GM12874 (cell line): Measurements from ENCODE around the gene PGGT1B.

Source experiments
- TF ChIP-seq, protein P1 (sequence below): IDR thresholded peaks from 2 replicates; pipeline ENCODE4 v1.5.1; 2011; ENCODE audit warnings: low read depth, mild to moderate bottlenecking, control low read depth, low read length, moderate library complexity; ENCODE audit not compliant: insufficient read depth

Gene PGGT1B

DNA sequence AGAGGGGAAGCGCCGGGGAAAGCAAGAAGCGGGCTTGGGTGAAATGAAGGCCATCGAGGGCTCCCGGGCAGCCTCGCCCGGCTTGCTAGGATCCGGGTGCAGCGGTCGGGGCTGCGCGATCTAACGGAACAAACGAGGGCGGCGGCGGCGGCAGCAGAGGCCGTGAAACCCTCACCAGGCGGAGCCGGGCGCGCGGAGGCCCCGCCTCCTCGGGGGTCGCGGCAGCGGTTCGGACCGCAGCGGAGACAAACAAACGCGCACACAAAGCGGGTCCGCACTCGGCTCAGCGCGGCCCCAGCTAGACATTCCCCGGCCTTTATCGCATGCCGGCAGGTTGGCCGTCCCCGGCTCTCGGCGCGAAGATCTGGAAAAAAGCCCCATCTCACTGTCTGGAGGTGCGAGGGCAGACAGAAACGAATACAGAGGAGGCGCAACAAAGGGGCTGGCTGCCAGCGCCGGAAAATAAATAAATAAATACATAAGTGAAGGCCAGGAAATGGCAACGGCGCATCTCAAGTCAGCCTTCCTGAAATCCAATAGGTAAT lies 82.4 kb downstream of the PGGT1B start:
- TF ChIP-seq, protein P1, sequence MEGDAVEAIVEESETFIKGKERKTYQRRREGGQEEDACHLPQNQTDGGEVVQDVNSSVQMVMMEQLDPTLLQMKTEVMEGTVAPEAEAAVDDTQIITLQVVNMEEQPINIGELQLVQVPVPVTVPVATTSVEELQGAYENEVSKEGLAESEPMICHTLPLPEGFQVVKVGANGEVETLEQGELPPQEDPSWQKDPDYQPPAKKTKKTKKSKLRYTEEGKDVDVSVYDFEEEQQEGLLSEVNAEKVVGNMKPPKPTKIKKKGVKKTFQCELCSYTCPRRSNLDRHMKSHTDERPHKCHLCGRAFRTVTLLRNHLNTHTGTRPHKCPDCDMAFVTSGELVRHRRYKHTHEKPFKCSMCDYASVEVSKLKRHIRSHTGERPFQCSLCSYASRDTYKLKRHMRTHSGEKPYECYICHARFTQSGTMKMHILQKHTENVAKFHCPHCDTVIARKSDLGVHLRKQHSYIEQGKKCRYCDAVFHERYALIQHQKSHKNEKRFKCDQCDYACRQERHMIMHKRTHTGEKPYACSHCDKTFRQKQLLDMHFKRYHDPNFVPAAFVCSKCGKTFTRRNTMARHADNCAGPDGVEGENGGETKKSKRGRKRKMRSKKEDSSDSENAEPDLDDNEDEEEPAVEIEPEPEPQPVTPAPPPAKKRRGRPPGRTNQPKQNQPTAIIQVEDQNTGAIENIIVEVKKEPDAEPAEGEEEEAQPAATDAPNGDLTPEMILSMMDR, result no peak

DNA sequence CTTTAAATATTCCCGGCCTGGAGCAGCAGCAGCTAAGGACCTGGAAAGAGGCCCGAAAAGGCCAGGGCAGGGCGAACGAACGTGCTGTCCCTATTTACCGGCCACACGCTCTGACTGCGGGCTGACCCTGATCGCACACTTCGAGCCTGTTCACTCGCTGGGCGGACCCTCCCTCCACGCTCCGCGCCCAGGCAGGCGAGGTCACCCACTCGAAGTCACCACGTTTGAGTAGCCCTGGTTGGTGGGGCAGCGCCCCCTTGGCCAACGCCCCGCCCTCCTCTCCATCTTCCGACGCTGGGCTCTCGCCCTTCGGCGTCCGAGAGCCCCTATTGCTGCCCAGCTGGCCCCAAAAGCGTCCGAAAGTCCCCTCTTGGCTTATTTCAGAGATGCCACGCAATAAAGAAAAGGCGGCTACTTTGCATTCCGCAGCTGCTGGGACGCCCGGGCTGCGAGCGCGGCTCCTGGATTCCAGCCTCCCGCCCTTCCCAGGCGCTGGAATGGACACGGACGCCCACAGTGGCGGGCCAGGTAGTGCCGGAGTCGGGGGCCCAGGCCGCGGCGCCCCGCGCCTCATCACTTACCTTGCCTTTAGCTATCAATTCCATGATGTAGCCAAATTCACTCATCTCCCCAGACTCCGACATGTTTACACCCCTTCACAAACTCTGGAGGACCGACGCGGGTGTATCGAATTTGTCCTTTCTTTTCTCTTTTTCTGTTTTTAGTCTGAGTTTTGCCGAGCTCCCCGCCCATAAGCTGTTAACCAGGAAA lies 83.1 kb downstream of the PGGT1B start:
- TF ChIP-seq, protein P1, result no peak

DNA sequence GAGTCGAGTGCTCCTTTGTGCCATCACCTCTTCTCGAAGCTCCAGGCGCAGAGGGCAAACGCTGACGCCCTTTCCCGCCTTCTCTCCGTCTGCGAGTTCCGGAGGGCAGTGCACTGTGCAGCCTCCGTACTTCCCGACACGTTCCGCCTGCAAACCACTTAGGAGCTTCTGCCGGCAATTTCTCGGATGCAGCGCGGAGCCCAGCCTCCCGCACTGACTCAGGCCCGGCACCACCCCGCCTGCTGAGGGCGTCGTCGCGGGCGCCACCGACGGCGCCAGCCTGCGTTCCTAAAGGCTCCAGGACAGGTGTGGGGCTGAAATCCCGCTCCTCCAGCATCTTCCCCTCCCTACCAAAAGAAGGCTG lies 83.7 kb downstream of the PGGT1B start:
- TF ChIP-seq, protein P1, result no peak

DNA sequence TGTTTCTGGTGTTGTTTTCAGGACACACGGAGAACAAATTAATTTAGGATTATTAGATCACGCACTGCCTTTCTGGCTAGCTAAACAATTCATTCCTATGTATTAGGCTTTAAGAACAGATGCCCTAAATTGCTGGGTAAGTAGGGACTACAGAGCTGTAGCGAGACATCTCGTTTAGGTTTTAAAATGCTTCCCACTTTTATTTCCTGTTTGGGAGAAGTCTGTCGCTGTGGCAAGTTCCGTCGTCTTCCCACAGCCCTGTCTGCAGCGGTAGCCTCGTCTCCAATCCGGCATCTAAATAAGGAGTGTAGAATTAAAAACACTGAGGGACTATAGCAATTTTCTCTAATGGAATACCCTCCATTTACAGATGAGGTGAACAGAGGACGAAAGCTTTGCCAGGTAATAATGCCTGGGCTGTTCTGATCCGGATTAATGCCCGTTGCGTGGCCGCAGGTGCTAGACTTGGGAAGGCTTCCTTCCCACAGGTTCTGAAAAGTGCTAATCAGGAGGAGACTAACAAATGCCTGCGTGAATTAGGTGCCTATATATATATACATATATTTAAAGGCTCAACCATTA lies 91.7 kb downstream of the PGGT1B start:
- TF ChIP-seq, protein P1, result no peak

DNA sequence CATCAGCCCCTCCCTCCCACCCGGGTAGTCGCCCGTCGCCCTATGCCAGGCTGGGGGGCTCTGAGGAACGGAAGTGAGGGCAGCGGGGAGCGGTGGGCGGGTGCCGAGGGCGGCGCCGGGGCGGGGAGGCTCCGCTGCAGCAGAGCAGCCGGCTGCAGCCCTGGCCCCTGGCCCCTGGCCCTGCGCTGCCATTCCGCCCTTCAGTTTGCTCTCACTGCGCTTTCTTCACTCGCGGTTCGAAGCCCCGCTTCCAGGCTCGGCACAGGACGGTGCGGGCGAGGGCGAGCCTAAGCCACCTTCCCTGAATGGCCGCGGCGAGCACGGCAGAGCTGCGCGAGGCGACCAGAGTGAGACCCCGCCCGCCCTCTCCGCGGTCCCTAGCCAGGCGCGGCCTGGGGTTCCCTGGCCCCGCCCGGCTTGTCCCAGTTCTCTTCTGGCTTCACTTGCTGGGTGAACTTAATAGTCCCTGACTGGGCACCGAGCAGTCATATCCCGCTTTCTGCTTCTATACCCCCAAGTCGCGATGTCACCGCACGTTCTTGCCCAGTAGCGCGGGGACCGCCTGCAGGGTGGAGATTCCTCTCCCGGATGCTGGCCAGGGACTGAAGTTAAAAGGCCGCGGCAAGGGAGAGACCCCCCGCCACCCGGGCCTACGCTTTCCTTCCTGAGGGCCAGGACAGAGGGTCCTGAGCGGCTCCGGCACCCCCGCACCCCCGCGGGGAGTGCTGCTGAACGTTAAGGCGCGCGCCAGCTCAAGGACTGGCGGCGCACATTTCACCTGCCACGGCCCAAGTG lies 92.3 kb downstream of the PGGT1B start:
- TF ChIP-seq, protein P1, result no peak

DNA sequence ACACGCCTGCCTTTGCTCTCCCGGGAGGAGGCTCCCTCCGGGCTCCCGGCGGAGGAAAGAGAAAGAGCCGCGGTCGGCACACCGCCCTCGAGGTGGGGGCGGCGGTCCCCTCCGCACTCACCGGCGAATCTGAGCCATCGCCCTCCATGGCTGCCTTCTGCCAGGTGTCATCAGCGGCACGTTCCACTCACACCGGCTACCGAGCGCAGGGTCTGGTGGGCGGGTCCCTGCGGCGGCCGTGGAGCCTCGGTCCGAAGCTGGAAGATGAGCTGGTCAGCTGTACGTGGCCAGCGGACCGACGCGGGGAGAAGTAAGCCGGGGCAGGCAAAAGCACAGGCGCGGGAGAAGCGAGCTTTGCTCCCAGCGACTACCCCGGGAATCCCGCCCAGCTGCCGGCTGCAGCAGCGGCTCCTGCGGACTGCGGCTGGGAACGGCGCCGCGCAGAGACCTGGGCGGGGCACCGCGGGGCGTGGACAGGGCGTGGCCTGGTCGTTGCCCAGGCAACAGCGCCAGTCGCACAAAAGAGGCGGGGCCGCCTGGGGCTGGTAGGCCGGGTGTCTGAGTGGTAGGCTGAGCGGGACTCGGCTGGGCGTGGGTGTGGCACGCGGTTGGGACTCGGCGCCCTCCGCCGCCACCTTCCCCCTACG lies 93.1 kb downstream of the PGGT1B start, which contains the start of gene TRIM36:
Gene TRIM36, minus strand, starts transcription at position 422 of the 647 bp plus-strand sequence. Its CDS starts 274 bp downstream, at position 148.
- TF ChIP-seq, protein P1, result 0 out of 2 replicates have a peak, but pooled peaks have one; percentile 15
